DND-41 (cell line): Measurements from ENCODE around the gene ASPA.

ENCODE experiments used
- CTCF ChIP-seq: IDR thresholded peaks from 2 replicates; pipeline ENCODE4 v1.5.1; 2012; ENCODE audit warnings: borderline replicate concordance, low read length, moderate library complexity, mild to moderate bottlenecking; ENCODE audit not compliant: poor library complexity, severe bottlenecking; ENCODE audit errors: extremely low read depth
- EZH2 ChIP-seq: IDR thresholded peaks from 3 replicates; pipeline ENCODE4 v1.6.1; 2012; ENCODE audit warnings: borderline replicate concordance, low read depth, mild to moderate bottlenecking, moderate library complexity, low read length, inconsistent platforms; ENCODE audit not compliant: severe bottlenecking

GRCh38 chr17:3529817-3530741 is 54.3 kb downstream of the ASPA start:
- TF ChIP-seq CTCF (no peak), EZH2 (no peak)
